Measurements from ENCODE around the gene TNFRSF21. TPM values are rescaled to one million over a fixed set of nuclear protein-coding genes. Genes with fewer than 3 reads are reported as not detected.
A peak's percentile ranks its signal among the peaks of the same experiment; 100 is the strongest.
"Not testable (repeated sequence)": the region's sequence is repeated elsewhere in the genome, so short reads cannot be mapped to it uniquely, and the experiment has no call there.

TNFRSF21 gene
- total and polyA plus RNA-seq, 2 donors from 2014 or later: 40.3 to 45.5 TPM

- Histone ChIP-seq H3K9me3 (ENCODE audit: control insufficient read depth in 2 of 3, insufficient read depth in 1 of 3, low read length in 3 of 3) (no peaks in the 10 kb centered on the region), H3K9ac (ENCODE audit: low read length in 3 of 3) (no peak overlapping the region), H3K4me3 (ENCODE audit: low read length in 3 of 3) (no peak overlapping the region), H3K27ac (ENCODE audit: low read depth in 2 of 2, low read length in 2 of 2) (no peak overlapping the region), H3K27me3 (ENCODE audit: control insufficient read depth, insufficient read depth, low read length) (no peaks in the 10 kb centered on the region), H3K4me1 (ENCODE audit: control insufficient read depth in 2 of 3, insufficient read depth in 2 of 3, low read depth in 1 of 3, low read length in 3 of 3) (no peaks in the 10 kb centered on the region), H3K36me3 (ENCODE audit: control insufficient read depth in 2 of 3, insufficient read depth in 3 of 3, low read length in 3 of 3) (no peaks in the 10 kb centered on the region)
- no peak for DNase-seq
- intact Hi-C loops (cut with DNase I): no loop called here
- no peak for TF ChIP-seq CTCF (IDR thresholded peaks at IDR 0.05; ENCODE audit: borderline replicate concordance, extremely low read depth, insufficient read depth)
- FAIRE-seq: no peak
These were observed 8.7 kb upstream of the TNFRSF21 start for GRCh38 chr6:47318236-47318989.

- DNase-seq; H3K36me3 ChIP-seq (ENCODE audit: control insufficient read depth in 2 of 3, insufficient read depth in 3 of 3, low read length in 3 of 3); H3K4me3 ChIP-seq (ENCODE audit: low read length in 3 of 3); FAIRE-seq; H3K9me3 ChIP-seq (ENCODE audit: control insufficient read depth in 2 of 3, insufficient read depth in 1 of 3, low read length in 3 of 3); intact Hi-C loops (cut with DNase I); H3K27ac ChIP-seq (ENCODE audit: low read depth in 2 of 2, low read length in 2 of 2); H3K9ac ChIP-seq (ENCODE audit: low read length in 3 of 3); H3K27me3 ChIP-seq (ENCODE audit: control insufficient read depth, insufficient read depth, low read length); H3K4me1 ChIP-seq (ENCODE audit: control insufficient read depth in 2 of 3, insufficient read depth in 2 of 3, low read depth in 1 of 3, low read length in 3 of 3): not testable (repeated sequence)
These were observed 5.5 kb upstream of the TNFRSF21 start for GRCh38 chr6:47315181-47315580.

DNA sequence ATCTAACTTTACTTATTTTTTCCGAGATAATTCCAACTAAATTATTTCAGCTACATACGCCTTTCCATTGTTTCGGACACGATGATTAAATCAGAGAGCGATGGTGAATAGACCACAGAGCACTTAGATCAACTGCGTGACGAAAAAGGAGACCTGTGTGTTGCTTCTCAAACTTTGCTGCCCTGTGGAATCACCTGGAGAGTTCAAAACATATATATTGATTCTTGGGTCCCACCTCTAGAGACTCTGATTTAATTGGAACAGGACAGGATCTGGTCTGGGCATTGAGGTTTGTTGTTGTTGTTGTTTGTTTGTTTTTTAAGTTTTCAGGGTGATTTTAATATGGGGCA is 401 bp upstream of the TNFRSF21 start:
- TF ChIP-seq CTCF (IDR thresholded peaks at IDR 0.05; ENCODE audit: borderline replicate concordance, extremely low read depth, insufficient read depth): no peak
- Histone ChIP-seq H3K27me3 (ENCODE audit: control insufficient read depth, insufficient read depth, low read length) (no peaks in the 10 kb centered on the region), H3K4me3 (ENCODE audit: low read length in 3 of 3) (peak overlapping the region in 2 of 3 donors; percentile 31 to 81), H3K9me3 (ENCODE audit: control insufficient read depth in 2 of 3, insufficient read depth in 1 of 3, low read length in 3 of 3) (no peaks in the 10 kb centered on the region), H3K36me3 (ENCODE audit: control insufficient read depth in 2 of 3, insufficient read depth in 3 of 3, low read length in 3 of 3) (no peaks in the 10 kb centered on the region), H3K27ac (ENCODE audit: low read depth in 2 of 2, low read length in 2 of 2) (no peak overlapping the region), H3K4me1 (ENCODE audit: control insufficient read depth in 2 of 3, insufficient read depth in 2 of 3, low read depth in 1 of 3, low read length in 3 of 3) (peaks cover 0 to 10% (median 3%) of the 10 kb centered on the region in 3 donors), H3K9ac (ENCODE audit: low read length in 3 of 3) (peak overlapping the region in 1 of 3 donors; percentile 44)
- intact Hi-C loops (cut with DNase I): no loop called here
- no peak for DNase-seq
- FAIRE-seq: no peak

DNA sequence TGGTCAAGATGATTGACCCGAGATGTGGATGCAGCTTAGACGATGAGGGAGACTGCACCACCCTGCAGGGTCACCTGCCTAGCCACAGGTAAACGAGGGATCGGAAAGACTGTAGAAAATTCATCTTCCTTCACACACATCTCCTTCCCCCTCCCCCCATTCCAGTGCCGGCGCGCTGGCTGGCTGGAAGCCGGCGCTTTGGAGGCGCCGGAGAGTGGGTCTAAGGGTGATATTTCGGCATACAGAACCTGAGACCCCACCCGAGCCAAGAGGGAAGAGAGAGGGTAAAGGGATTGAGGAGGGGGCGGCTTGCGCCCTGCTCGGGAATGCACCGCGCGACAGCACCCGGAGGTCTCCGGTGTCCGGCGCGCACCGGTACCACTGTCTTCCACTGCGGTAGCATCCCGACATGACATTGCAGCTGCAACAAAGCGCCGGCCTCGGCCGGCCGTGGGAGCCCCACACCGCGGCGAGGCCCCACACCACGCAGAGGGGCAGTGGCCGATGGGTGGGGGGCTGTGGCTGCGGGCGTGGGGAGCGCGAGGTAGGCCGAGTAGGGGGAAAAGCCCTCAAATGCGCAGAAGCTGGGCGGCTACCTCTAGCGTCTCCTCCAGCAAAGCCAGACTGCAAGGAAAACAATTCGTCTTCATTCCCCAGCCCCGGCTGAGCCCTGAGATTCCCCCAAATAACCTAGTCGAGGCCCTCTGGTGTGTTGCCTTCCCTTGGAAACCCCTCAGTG is 984 bp downstream of the TNFRSF21 start:
- FAIRE-seq: no peak
- intact Hi-C loops (cut with DNase I): loop anchor here (5.0 kb wide), 1 partner anchor 206 kb away; no protein-coding TSS in a partner anchor

More for the DNA sequence above, 984 bp downstream of the TNFRSF21 start:
- Histone ChIP-seq H3K9ac (ENCODE audit: low read length in 3 of 3) (peak overlapping the region; percentile 25 to 91 (median 69)), H3K36me3 (ENCODE audit: control insufficient read depth in 2 of 3, insufficient read depth in 3 of 3, low read length in 3 of 3) (no peaks in the 10 kb centered on the region), H3K9me3 (ENCODE audit: control insufficient read depth in 2 of 3, insufficient read depth in 1 of 3, low read length in 3 of 3) (no peaks in the 10 kb centered on the region), H3K27ac (ENCODE audit: low read depth in 2 of 2, low read length in 2 of 2) (peak overlapping the region; percentile 85 to 93), H3K4me3 (ENCODE audit: low read length in 3 of 3) (peak overlapping the region; percentile 64 to 81 (median 68)), H3K27me3 (ENCODE audit: control insufficient read depth, insufficient read depth, low read length) (no peaks in the 10 kb centered on the region), H3K4me1 (ENCODE audit: control insufficient read depth in 2 of 3, insufficient read depth in 2 of 3, low read depth in 1 of 3, low read length in 3 of 3) (peaks cover 0 to 12% (median 3%) of the 10 kb centered on the region in 3 donors)
- peak; percentile 57 to 83 (median 68) for DNase-seq
- no peak for TF ChIP-seq CTCF (IDR thresholded peaks at IDR 0.05; ENCODE audit: borderline replicate concordance, extremely low read depth, insufficient read depth)

All from kidney (tissue), 14 donors.